IPS DF 19.7 (cell line): ENCODE results near the gene TRPV4.

Source experiments
- DNase-seq: peaks from one replicate; pipeline ENCODE4 v3.0.0-alpha.2; 2013; ENCODE audit warnings: low read depth, low spot score

Gene TRPV4

DNA sequence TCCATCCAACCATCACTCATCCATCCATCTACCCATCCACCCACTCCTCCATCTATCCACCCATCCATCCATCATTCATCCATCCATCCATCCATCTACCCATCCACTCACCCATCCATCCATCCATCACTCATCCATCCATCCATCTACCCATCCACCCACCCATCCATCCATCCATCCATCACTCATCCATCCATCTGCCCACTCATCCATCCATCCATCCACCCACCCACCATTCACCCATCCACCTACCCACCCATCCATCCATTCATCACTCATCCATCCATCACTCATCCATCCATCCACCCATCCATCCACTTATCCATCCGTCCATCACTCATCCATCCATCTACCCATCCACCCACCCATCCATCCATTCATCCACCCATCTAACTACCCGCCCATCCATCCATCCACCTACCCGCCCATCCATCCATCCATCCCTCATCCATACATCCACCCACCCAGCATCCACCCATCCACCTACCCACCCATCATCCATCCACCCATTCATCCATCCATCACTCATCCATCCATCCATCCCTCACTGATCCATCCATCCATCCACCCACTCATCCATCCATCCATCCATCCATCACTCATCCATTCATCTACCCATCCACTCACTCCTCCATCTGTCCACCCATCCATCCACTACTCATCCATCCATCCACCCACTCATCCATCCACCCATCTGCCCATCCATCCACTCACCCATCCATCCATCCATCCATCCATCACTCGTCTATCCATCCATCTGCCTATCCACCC lies 24.1 kb downstream of the TRPV4 start:
- DNase-seq, result no peak

DNA sequence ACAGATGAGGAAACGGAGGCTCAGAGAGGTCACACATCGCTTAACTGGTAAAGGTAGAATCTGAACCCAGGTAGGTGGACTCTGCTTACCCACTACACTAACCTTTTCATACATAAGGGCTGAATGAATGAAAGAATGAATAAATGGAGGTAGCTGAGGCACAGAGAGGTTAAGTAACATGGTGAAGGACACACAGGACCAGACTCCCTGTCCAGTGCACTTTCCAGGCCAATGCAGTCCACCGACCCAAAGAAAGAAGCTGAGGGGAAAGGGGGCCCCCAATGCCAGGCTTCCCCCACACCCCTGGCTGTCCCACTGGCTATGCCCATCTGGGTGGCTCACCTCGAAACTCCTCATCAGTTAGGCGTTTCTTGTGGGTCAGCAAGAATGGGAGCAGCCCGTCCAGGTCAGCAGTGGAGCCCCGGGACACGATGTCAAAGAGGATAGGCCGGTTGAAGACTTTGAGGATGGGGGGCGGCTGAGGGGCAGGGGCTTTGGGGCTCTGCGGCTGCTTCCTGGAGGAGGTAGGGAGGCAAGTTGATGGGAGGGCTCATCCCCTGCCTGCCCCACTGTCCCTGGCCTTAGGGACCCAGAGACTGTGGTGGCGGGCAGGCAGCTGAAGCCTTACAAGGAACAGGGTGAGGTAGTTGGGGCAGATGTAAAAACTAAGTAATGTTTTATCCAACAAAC lies 25.1 kb downstream of the TRPV4 start:
- DNase-seq, result no peak

DNA sequence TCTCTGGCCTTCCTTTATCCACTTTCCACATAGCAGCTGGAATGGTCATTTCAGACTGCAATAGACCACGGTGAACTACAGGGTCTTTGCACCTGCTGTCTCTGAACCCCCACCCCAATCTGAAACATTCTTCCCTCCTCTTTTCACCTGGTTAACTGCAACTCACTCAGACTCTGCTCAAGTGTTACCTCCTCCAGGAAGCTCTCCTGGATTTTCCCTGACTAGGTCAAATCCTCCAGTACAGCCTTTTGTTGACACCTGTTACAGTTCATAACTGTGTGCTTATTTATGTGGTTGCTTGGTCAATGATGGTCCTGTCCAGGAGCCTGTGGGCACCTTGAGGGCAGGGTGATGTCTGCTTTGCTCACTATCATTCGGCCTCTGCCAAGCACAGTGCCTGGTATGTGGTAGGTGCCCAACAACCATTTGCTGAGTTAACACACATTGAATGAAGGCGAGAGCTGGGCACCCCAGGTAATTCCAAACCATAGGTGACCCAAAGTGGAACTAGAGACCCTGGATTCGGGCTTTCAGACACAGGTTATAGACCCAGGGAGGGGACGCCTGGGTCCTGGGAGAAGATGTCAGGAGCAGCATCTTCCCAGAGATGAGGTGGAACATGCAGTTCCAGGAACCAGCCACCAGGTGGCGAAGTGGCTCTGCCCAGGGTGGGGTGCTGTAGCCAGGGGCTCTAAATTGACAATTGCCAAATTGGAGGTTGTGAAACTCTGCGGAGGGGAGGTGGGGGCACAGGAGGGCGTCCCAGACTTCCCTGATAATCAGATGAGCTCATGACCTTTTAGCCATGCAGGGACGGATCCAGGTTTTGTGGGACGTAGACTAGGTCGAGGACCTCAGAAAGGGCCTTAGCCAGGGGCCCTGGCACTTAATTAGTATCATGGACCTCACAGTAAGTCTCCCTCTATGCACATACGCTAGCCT lies 28.1 kb downstream of the TRPV4 start:
- DNase-seq, result peak; percentile 20

DNA sequence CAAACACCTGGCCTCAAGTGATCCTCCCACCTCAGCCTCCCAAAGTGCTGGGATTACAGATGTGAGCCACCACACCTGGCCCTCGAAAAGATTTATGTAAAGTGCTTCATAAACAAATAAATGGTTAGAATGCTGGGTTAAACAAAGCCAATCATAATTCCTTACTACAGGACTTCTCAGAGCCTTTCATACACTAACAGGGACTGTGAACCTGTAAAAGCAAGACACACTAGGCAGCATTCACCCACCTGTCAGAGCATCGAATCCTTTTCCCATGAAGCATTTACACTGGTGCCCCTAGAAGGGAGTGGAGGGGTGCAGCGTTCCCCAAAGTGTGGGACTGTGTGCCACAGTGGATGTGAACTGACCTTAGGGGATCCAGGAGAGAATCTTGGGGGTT lies 29.5 kb downstream of the TRPV4 start:
- DNase-seq, result no peak

DNA sequence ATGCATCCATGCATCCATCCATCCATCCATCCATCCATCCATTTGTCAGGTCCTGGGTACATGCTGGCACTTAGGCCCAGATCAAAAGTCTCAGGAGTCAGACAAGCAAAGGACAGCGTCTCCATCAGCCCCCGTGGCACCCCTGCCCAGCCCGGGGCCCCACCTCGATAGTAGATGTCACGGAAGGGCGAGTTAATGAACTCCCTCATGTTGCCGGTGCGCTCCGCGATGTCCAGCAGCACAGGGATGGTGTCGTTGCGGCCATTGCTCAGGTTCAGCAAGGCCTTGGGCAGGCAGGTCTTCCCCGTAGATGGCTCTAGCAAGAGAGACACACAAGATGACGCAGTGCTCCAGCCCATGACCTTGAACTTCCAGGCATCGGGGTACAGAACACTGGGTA lies 30.4 kb downstream of the TRPV4 start:
- DNase-seq, result no peak

GRCh38 chr12:109800536-109800935 lies 32.7 kb downstream of the TRPV4 start:
- no peak for DNase-seq

DNA sequence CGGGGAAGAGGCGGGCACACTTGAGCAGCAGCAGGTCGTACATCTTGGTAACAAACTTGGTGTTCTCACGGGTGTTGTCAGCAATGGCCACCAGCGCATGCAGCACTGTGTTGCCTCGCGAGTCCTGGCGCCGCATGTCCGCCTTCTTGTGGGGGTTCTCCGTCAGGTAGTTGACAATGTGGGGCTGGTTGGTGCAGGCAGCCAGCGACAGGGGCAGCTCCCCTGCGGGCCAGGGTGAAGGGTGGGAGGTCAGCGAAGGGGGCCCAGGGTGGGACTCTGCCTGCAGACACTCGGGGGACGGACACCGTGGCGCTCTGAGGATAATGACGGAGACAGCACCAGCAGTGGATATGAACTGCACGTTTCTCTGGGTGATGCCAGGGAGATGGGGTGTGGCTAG lies 34.5 kb downstream of the TRPV4 start:
- DNase-seq, result no peak

GRCh38 chr12:109797905-109798669 lies 35.1 kb downstream of the TRPV4 start:
- no peak for DNase-seq

- DNase-seq, result no peak
These were observed 37.1 kb downstream of the TRPV4 start for GRCh38 chr12:109796057-109796456.

DNA sequence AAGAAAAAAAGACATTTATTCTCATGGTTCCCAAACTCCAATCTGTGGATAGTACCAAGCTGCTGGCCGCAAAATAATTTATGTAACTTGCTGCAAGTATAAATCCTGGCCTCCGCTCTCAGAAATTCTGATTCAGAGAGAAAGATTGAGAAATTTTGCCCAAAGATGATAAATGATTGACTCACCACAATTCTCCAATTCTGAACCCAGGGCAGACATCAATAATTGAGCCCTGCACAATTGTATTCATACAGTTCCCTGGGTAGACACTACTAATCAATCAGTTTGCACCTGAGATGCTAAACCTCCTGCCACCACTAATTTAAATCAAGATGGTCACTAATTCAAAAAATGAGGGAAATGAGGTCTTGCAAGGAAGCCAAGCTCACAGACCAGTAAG lies 38.2 kb downstream of the TRPV4 start:
- no peak for DNase-seq

DNA sequence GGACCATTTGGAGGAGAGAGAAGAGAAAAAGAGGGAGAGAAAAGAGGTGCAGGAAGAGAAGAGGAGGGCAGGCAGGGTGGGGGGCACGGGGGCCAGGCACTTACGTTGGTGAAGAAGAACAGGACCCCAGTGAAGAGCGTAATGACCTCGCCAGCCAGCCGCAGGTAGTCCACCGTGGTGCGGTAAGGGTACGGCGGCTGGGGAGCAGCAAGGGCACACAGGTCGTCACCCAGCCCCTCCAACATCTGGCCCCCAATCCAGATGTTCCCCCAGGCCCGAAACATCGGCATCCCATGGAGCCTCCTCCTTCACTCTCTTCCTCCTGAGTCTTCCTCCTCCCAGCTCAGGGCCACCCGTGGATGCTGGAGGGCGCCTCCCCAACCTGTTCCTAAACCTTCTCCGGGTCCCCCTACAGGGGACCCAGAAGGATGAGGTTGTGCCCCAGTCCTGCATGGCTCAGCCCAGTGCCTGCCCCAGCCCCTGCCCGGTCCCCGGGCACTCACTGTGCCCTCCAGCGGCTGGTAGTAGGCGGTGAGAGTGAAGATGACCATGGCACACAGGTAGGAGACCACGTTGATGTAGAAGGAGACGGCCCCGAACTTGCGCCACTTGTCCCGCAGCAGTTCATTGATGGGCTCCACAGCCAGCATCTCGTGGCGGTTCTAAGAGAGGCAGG lies 39.2 kb downstream of the TRPV4 start:
- no peak for DNase-seq

- DNase-seq, result no peak
These were observed 39.8 kb downstream of the TRPV4 start for GRCh38 chr12:109793411-109793810.

GRCh38 chr12:109792992-109793391 lies 40.2 kb downstream of the TRPV4 start:
- no peak for DNase-seq

DNA sequence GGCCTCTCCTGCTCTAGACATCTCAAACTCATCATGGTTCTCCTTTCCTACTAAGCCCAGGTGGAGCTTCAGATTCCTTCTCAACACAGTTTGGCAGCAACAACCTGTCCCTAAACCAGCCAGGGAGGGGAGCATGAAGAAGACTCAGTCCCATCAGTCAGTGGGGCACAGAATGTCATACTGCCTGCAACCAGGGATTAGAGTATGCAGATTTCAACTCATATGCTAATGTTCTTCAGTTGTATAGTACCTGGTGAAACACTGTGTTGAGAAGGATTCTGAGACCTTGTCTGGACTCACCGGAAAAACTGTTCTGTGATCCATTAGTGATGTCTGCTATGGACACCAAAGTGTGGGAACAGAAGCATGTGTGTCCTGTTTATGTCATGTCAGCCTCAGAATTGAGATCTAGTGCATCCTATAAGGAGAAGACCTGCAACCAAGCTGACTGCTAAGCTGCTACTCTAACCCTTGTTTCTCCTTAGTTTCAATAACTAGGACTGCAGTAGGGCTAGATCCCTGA lies 43.6 kb downstream of the TRPV4 start:
- no peak for DNase-seq

- no peak for DNase-seq
These were observed 46.4 kb downstream of the TRPV4 start for GRCh38 chr12:109786799-109787198.

GRCh38 chr12:109785854-109786253 lies 47.3 kb downstream of the TRPV4 start:
- no peak for DNase-seq

DNA sequence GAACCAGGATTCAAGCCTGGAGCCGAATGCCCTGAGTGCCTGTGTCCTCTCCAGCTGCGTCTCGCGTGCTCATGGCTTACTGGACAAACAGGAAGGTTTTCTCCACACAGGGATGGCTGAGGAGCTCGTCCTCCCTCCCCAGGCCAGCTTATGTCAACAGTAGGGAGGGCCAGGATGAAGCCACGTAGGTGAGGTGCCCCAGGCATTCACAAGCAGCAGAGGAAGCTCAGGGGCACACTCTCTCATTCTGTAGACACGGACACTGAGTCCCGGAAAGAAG lies 49.3 kb downstream of the TRPV4 start:
- DNase-seq, result no peak

DNA sequence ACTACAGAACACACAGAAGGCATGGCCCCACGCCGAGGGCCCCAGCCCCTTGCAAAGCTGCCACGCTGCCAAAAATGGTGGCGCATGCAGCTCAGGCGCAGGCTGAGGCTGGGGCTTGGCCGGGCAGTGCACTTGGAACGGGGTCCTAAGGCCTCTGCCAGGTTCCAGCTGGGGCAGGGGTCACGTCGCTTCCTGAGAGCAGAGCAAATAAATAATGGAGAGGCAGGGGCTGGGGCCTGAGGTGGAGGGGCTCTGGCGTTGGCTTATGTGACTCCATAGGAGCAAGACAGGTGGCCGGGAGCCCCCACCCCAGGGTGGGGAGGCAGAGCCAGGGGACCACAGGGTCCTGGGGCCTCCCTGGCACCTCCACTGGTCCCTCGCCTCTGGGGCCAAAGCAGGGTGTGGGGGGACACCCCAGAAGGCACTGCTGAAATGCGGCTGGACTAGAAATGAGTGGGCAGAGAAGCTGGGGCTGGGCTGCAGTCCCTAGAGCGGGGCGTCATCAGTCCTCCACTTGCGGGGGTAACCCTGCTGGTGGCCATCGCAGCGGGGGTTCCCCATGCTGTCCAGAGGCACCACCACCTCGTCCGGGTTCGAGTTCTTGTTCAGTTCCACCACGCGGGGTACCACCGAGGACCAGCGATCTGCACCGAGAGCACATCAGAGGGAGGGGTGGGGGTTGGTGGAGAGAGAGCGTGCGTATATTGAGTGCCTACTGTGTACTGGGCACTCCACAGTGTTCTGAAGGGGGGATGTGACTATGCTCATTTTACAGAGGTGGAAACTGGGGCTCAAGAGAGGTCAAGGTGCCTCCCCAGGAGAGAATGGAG lies 49.8 kb downstream of the TRPV4 start:
- DNase-seq, result no peak

- DNase-seq, result no peak
These were observed 50.9 kb downstream of the TRPV4 start for GRCh38 chr12:109782326-109782703.
